DMS 273 treated with DMSO at 0.1 percent for 48 hours (cell line): ENCODE data around the gene NME4.

ENCODE experiments used
- DNase-seq: peaks from one replicate; lab custom pipeline; 2025; lab: John Stamatoyannopoulos, UW

Gene NME4

DNA sequence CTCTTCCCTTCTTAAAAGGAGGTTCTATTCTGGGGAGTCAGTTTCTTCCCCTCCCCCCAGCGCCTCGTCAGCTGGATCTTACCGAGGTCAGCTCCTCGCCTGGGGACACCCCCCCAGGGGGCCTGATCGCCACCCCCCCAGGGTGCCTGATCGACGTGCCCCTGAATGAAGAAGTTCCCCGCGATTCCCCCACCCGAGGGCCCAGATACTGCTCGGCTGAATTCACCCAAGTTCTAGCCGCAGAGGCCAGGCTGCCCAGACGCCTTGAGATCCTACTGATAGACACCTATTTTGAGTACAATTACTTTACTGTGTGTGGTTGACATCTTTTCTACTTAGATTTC lies 29.9 kb downstream of the NME4 start:
- DNase-seq: no peak

DNA sequence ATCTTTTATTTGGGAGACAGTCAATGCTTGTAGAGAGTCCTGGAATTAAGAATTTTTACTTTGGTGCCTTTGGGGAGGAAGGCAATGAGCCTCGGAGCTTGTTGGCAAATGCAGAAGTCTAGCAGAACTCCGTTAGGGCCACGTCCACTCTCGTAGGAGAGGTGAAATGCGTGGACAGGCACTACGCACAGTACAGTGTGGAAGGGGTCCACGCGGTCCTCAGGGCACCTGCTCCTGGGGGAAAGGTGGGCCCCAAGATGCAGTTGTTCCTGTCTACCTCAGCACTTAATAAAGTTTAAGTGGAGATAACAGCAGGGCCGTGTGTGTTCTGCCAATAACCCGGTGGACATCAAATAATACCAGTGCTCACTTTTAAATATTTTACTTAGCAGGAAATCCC lies 30.3 kb downstream of the NME4 start:
- DNase-seq: no peak

DNA sequence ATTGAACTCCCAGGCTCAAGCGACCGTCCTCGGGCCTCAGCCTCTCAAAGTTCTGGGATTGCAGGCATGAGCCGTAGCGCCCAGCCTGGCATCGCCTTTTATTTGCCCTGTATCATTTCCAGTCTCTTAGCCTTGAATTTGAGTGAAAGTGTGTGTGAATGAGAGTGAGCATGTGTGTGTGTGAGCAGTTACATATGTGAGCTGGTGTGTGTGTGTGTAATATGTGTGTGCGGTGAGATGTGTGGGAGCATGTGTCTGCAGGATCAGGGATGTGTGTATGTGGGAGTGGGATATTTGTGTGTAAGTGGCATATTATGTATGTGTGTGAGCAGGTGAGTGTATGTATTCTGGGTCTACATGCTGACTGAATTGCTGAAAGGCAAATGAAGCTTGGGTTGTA lies 33.9 kb downstream of the NME4 start:
- DNase-seq: no peak

DNA sequence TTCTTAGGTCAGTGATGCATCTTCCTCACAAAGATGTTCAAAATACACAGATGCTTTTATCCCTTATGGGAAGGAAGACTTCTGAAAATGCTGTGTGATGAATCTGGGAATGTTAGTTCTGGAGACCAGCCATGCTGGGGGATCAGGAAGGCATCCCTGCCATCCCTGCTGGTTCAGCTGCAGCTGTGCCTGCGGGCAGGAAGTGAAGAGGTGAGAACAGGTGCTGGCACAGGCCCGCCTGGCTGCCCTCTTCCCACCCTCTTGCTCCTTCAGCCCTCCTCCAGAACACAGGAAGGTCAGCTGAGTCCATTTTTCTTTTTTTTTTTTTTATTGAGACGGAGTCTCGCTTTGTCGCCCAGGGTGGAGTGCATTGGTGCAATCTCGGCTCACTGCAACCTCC lies 43.6 kb downstream of the NME4 start:
- DNase-seq: no peak

DNA sequence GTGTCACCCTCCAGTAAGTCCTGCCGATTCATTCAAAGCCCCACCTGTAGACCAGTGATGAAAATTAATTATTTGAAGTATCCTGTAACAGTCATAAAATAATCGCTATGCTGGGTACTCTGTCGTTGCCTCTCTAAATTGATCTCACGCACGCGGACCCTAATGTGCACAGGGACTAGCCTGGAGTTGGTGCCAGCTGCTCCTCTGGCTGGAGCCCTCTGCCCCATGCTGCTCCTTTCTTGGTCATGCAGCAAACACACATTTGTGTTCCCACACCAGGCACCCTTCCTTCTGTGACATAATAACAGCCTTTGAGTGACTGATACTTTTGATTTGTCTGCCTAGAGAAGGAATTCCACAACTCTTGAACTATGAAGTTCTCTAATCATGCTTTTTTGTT lies 44.4 kb downstream of the NME4 start:
- no peak for DNase-seq

DNA sequence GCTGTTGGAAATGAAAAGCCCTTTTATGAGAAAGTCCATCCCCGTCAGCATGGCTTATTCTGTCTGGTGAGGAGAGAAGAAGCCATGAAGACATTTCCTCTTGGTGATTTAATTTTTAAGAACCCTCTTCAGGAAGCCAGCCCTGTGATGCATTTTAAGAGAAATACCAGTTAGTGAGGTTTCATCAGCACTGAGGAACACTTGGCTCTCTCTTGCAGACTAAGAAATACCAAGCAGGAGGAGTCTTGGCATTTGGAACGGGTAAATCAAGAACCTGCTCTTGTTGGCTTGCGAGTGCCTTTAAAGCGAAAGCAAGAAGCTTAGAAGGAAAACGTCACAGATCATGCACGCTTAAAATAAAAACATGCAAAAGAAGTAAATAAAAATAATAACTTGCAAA lies 46.0 kb downstream of the NME4 start:
- DNase-seq: no peak

DNA sequence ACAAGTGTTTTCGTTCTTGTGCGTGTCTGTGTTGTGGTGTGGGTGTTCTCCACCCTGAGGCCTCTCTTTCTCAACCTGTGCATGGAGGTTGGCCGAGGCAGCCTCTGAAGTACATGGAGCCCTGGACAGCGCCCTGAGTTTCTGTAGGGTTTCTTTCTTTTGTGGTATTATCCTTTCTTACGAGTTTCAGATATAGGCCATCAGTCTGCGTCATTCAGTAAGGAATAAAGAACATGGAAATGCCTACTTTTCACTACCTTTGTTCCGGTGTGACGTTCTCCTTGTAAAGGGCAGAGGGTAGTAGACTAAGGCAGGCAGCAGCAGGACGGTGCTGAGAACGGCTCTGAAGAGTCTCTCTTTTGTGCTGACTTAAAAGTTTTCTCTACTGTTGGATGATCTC lies 47.0 kb downstream of the NME4 start:
- no peak for DNase-seq

DNA sequence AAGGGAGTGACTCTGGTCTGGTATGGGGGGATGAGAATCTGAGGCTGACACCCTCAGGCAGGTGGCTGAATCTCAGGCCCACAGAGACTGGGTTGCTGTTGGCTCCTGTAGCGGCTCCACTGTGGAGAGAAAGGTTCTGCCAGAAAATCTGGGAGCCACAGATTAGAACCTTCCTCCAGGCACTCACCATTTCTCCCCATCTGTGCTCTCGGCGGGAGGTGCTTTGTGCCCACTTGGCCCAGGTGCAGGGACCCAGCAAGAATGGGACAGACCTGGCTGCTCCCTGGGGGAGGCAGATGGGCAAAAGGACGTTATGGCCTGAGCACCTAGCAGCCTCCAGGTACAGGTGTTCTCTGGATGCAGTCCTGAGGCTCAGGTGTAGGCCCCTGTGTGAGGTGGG lies 48.6 kb downstream of the NME4 start:
- DNase-seq: no peak
